Measurements from ENCODE around the gene B4GALNT3. TPM values are rescaled to one million over a fixed set of nuclear protein-coding genes. Genes with fewer than 3 reads are reported as not detected.

Gene B4GALNT3
- polyA plus RNA-seq, 2 donors: 8.1 to 8.9 TPM

- Histone ChIP-seq H3K27me3 (ENCODE audit: control insufficient read depth in 1 of 2, insufficient read depth in 2 of 2, low read length in 2 of 2) (no peaks in the 10 kb centered on the region), H3K4me3 (ENCODE audit: low read depth in 1 of 2, low read length in 2 of 2) (no peak overlapping the region), H3K36me3 (ENCODE audit: control insufficient read depth in 2 of 2, insufficient read depth in 2 of 2, low read length in 1 of 2) (no peaks in the 10 kb centered on the region), H3K27ac (ENCODE audit: low read depth in 2 of 2, low read length in 1 of 2) (no peak overlapping the region), H3K9me3 (ENCODE audit: control insufficient read depth in 2 of 2, insufficient read depth in 1 of 2, low read depth in 1 of 2, low read length in 1 of 2) (no peaks in the 10 kb centered on the region), H3K4me1 (ENCODE audit: control insufficient read depth in 2 of 2, insufficient read depth in 2 of 2, low read length in 1 of 2) (peaks cover 0 to 9% of the 10 kb centered on the region in 2 donors)
- WGBS, 2 donors: 52 to 73% methylated on average over 7 of the region's 7 CpGs
Measured at GRCh38 chr12:513446-513845, 53.7 kb downstream of the B4GALNT3 start.

GRCh38 chr12:517538-517937 is 57.8 kb downstream of the B4GALNT3 start:
- 77 to 81% methylated on average over 3 of the region's 3 CpGs for WGBS, 2 donors
- no peaks in the 10 kb centered on the region for H3K27me3 ChIP-seq (ENCODE audit: control insufficient read depth in 1 of 2, insufficient read depth in 2 of 2, low read length in 2 of 2)

GRCh38 chr12:520119-520518 is 60.4 kb downstream of the B4GALNT3 start:
- WGBS, 2 donors: 69 to 77% methylated on average over 2 of the region's 2 CpGs
- H3K27ac ChIP-seq (ENCODE audit: low read depth in 2 of 2, low read length in 1 of 2): no peak overlapping the region
- no peaks in the 10 kb centered on the region for H3K9me3 ChIP-seq (ENCODE audit: control insufficient read depth in 2 of 2, insufficient read depth in 1 of 2, low read depth in 1 of 2, low read length in 1 of 2)
- no peak overlapping the region for H3K4me3 ChIP-seq (ENCODE audit: low read depth in 1 of 2, low read length in 2 of 2)
- peaks cover 0 to 2% of the 10 kb centered on the region in 2 donors for H3K4me1 ChIP-seq (ENCODE audit: control insufficient read depth in 2 of 2, insufficient read depth in 2 of 2, low read length in 1 of 2)
- H3K27me3 ChIP-seq (ENCODE audit: control insufficient read depth in 1 of 2, insufficient read depth in 2 of 2, low read length in 2 of 2): no peaks in the 10 kb centered on the region
- H3K36me3 ChIP-seq (ENCODE audit: control insufficient read depth in 2 of 2, insufficient read depth in 2 of 2, low read length in 1 of 2): no peaks in the 10 kb centered on the region

More at GRCh38 chr12:517538-517937, 57.8 kb downstream of the B4GALNT3 start:
- no peaks in the 10 kb centered on the region for H3K4me1 ChIP-seq (ENCODE audit: control insufficient read depth in 2 of 2, insufficient read depth in 2 of 2, low read length in 1 of 2)
- no peak overlapping the region for H3K4me3 ChIP-seq (ENCODE audit: low read depth in 1 of 2, low read length in 2 of 2)
- H3K36me3 ChIP-seq (ENCODE audit: control insufficient read depth in 2 of 2, insufficient read depth in 2 of 2, low read length in 1 of 2): no peaks in the 10 kb centered on the region
- H3K27ac ChIP-seq (ENCODE audit: low read depth in 2 of 2, low read length in 1 of 2): no peak overlapping the region
- no peaks in the 10 kb centered on the region for H3K9me3 ChIP-seq (ENCODE audit: control insufficient read depth in 2 of 2, insufficient read depth in 1 of 2, low read depth in 1 of 2, low read length in 1 of 2)

GRCh38 chr12:522692-523378 is 63.1 kb downstream of the B4GALNT3 start:
- 72 to 75% methylated on average over 7 of the region's 7 CpGs for WGBS, 2 donors
- H3K9me3 ChIP-seq (ENCODE audit: control insufficient read depth in 2 of 2, insufficient read depth in 1 of 2, low read depth in 1 of 2, low read length in 1 of 2): no peaks in the 10 kb centered on the region
- no peaks in the 10 kb centered on the region for H3K36me3 ChIP-seq (ENCODE audit: control insufficient read depth in 2 of 2, insufficient read depth in 2 of 2, low read length in 1 of 2)
- H3K4me1 ChIP-seq (ENCODE audit: control insufficient read depth in 2 of 2, insufficient read depth in 2 of 2, low read length in 1 of 2): peaks cover 0 to 2% of the 10 kb centered on the region in 2 donors
- H3K4me3 ChIP-seq (ENCODE audit: low read depth in 1 of 2, low read length in 2 of 2): no peak overlapping the region
- H3K27me3 ChIP-seq (ENCODE audit: control insufficient read depth in 1 of 2, insufficient read depth in 2 of 2, low read length in 2 of 2): no peaks in the 10 kb centered on the region
- no peak overlapping the region for H3K27ac ChIP-seq (ENCODE audit: low read depth in 2 of 2, low read length in 1 of 2)

- no peaks in the 10 kb centered on the region for H3K36me3 ChIP-seq (ENCODE audit: control insufficient read depth in 2 of 2, insufficient read depth in 2 of 2, low read length in 1 of 2)
- 65% methylated on average over 10 of the region's 10 CpGs for whole genome bisulfite sequencing, 2 donors
- no peak overlapping the region for H3K4me3 ChIP-seq (ENCODE audit: low read depth in 1 of 2, low read length in 2 of 2)
- H3K27ac ChIP-seq (ENCODE audit: low read depth in 2 of 2, low read length in 1 of 2): no peak overlapping the region
- H3K4me1 ChIP-seq (ENCODE audit: control insufficient read depth in 2 of 2, insufficient read depth in 2 of 2, low read length in 1 of 2): peaks cover 0 to 2% of the 10 kb centered on the region in 2 donors
- no peaks in the 10 kb centered on the region for H3K27me3 ChIP-seq (ENCODE audit: control insufficient read depth in 1 of 2, insufficient read depth in 2 of 2, low read length in 2 of 2)
- no peaks in the 10 kb centered on the region for H3K9me3 ChIP-seq (ENCODE audit: control insufficient read depth in 2 of 2, insufficient read depth in 1 of 2, low read depth in 1 of 2, low read length in 1 of 2)
Measured at GRCh38 chr12:524167-524951, 64.6 kb downstream of the B4GALNT3 start.

- Histone ChIP-seq H3K27me3 (ENCODE audit: control insufficient read depth in 1 of 2, insufficient read depth in 2 of 2, low read length in 2 of 2) (no peaks in the 10 kb centered on the region), H3K4me1 (ENCODE audit: control insufficient read depth in 2 of 2, insufficient read depth in 2 of 2, low read length in 1 of 2) (peaks cover 2 to 4% of the 10 kb centered on the region in 2 donors), H3K9me3 (ENCODE audit: control insufficient read depth in 2 of 2, insufficient read depth in 1 of 2, low read depth in 1 of 2, low read length in 1 of 2) (no peaks in the 10 kb centered on the region), H3K4me3 (ENCODE audit: low read depth in 1 of 2, low read length in 2 of 2) (no peak overlapping the region), H3K36me3 (ENCODE audit: control insufficient read depth in 2 of 2, insufficient read depth in 2 of 2, low read length in 1 of 2) (no peaks in the 10 kb centered on the region), H3K27ac (ENCODE audit: low read depth in 2 of 2, low read length in 1 of 2) (no peak overlapping the region)
- 83 to 85% methylated on average over 6 of the region's 6 CpGs for WGBS, 2 donors
Measured at GRCh38 chr12:526089-526488, 66.3 kb downstream of the B4GALNT3 start.

GRCh38 chr12:527241-527640 is 67.5 kb downstream of the B4GALNT3 start:
- Histone ChIP-seq H3K36me3 (ENCODE audit: control insufficient read depth in 2 of 2, insufficient read depth in 2 of 2, low read length in 1 of 2) (no peaks in the 10 kb centered on the region), H3K4me1 (ENCODE audit: control insufficient read depth in 2 of 2, insufficient read depth in 2 of 2, low read length in 1 of 2) (peaks cover 2 to 4% of the 10 kb centered on the region in 2 donors), H3K4me3 (ENCODE audit: low read depth in 1 of 2, low read length in 2 of 2) (no peak overlapping the region), H3K9me3 (ENCODE audit: control insufficient read depth in 2 of 2, insufficient read depth in 1 of 2, low read depth in 1 of 2, low read length in 1 of 2) (no peaks in the 10 kb centered on the region), H3K27ac (ENCODE audit: low read depth in 2 of 2, low read length in 1 of 2) (no peak overlapping the region), H3K27me3 (ENCODE audit: control insufficient read depth in 1 of 2, insufficient read depth in 2 of 2, low read length in 2 of 2) (no peaks in the 10 kb centered on the region)
- 61 to 79% methylated on average over 7 of the region's 7 CpGs for WGBS, 2 donors

- Histone ChIP-seq H3K27me3 (ENCODE audit: control insufficient read depth in 1 of 2, insufficient read depth in 2 of 2, low read length in 2 of 2) (no peaks in the 10 kb centered on the region), H3K27ac (ENCODE audit: low read depth in 2 of 2, low read length in 1 of 2) (no peak overlapping the region), H3K4me3 (ENCODE audit: low read depth in 1 of 2, low read length in 2 of 2) (no peak overlapping the region), H3K36me3 (ENCODE audit: control insufficient read depth in 2 of 2, insufficient read depth in 2 of 2, low read length in 1 of 2) (no peaks in the 10 kb centered on the region), H3K4me1 (ENCODE audit: control insufficient read depth in 2 of 2, insufficient read depth in 2 of 2, low read length in 1 of 2) (peaks cover 2 to 4% of the 10 kb centered on the region in 2 donors), H3K9me3 (ENCODE audit: control insufficient read depth in 2 of 2, insufficient read depth in 1 of 2, low read depth in 1 of 2, low read length in 1 of 2) (no peaks in the 10 kb centered on the region)
- WGBS, 2 donors: 90% methylated on average over 4 of the region's 4 CpGs
Measured at GRCh38 chr12:527729-528128, 68.0 kb downstream of the B4GALNT3 start.

GRCh38 chr12:530308-530707 is 70.6 kb downstream of the B4GALNT3 start:
- WGBS, 2 donors: 57 to 70% methylated on average over 6 of the region's 6 CpGs
- peaks cover 0 to 12% of the 10 kb centered on the region in 2 donors for H3K4me1 ChIP-seq (ENCODE audit: control insufficient read depth in 2 of 2, insufficient read depth in 2 of 2, low read length in 1 of 2)
- H3K4me3 ChIP-seq (ENCODE audit: low read depth in 1 of 2, low read length in 2 of 2): no peak overlapping the region
- H3K27ac ChIP-seq (ENCODE audit: low read depth in 2 of 2, low read length in 1 of 2): peak overlapping the region; percentile 46 to 88
- H3K9me3 ChIP-seq (ENCODE audit: control insufficient read depth in 2 of 2, insufficient read depth in 1 of 2, low read depth in 1 of 2, low read length in 1 of 2): no peaks in the 10 kb centered on the region
- no peaks in the 10 kb centered on the region for H3K27me3 ChIP-seq (ENCODE audit: control insufficient read depth in 1 of 2, insufficient read depth in 2 of 2, low read length in 2 of 2)
- H3K36me3 ChIP-seq (ENCODE audit: control insufficient read depth in 2 of 2, insufficient read depth in 2 of 2, low read length in 1 of 2): no peaks in the 10 kb centered on the region
